PC-3 (cell line): Measurements from ENCODE around the gene FRMD4B. TPM values are rescaled to one million over a fixed set of nuclear protein-coding genes. Genes with fewer than 3 reads are reported as not detected.

Source experiments
- ATAC-seq: fragments of 200-7000 bp; cut with Tn5 transposase; 2 replicates; pipeline ENCODE4 v1.9.1; 2020; ENCODE audit warnings: mild to moderate bottlenecking, moderate library complexity
- BruUV-seq: library from RNA; stranded (reverse); fragments of 400-500 nt; replicated peaks from 2 replicates; lab custom pipeline; 2021; lab: Mats Ljungman, UMichigan
- CTCF ChIA-PET: fragments of 300-600 bp; sonication (Branson Sonifier 250); formaldehyde crosslinking; loops from one replicate; lab custom pipeline; 2022; ENCODE audit warnings: antibody characterized with exemption; lab: Charles Lee
- POLR2A ChIA-PET: fragments of 300-600 bp; sonication (Branson Sonifier 250); formaldehyde crosslinking; loops from one replicate; lab custom pipeline; 2022; ENCODE audit warnings: antibody characterized with exemption; ENCODE audit not compliant: unreplicated experiment; lab: Charles Lee
- DNase-seq: peaks from one replicate; pipeline ENCODE4 v3.0.0-alpha.2; 2015
- H2AFZ ChIP-seq: fragments of 300-600 bp; sonication (generic); 2 replicates; pipeline ENCODE4 v1.6.0; 2016; ENCODE audit warnings: antibody characterized with exemption, low read length
- H3F3A ChIP-seq: fragments of 300-600 bp; sonication (generic); one replicate; pipeline ENCODE4 v1.6.0; 2017; ENCODE audit warnings: antibody characterized with exemption, low read length, control low read depth, mild to moderate bottlenecking; ENCODE audit not compliant: unreplicated experiment
- H3K27ac ChIP-seq: fragments of 300-600 bp; sonication (generic); 2 replicates; pipeline ENCODE4 v1.5.1; 2016; ENCODE audit warnings: mild to moderate bottlenecking, low read length
- H3K27me3 ChIP-seq: fragments of 300-600 bp; sonication (generic); 2 replicates; pipeline ENCODE4 v1.6.1; 2016; ENCODE audit warnings: low read length, mixed read lengths
- H3K36me3 ChIP-seq: fragments of 300-600 bp; sonication (generic); 2 replicates; pipeline ENCODE4 v1.6.1; 2016; ENCODE audit warnings: low read depth, mixed run types, low read length, mixed read lengths
- H3K4me1 ChIP-seq: fragments of 300-600 bp; sonication (generic); 2 replicates; pipeline ENCODE4 v1.5.1; 2016; ENCODE audit warnings: low read length; ENCODE audit not compliant: insufficient read depth
- H3K4me2 ChIP-seq: fragments of 300-600 bp; sonication (generic); 2 replicates; pipeline ENCODE4 v1.6.0; 2016; ENCODE audit warnings: low read length
- H3K4me3 ChIP-seq: fragments of 300-600 bp; sonication (generic); 2 replicates; pipeline ENCODE4 v1.5.1; 2016; ENCODE audit warnings: mild to moderate bottlenecking, low read length, mixed read lengths
- H3K79me2 ChIP-seq: fragments of 300-600 bp; sonication (generic); 2 replicates; pipeline ENCODE4 v1.6.1; 2017; ENCODE audit warnings: low read length, mixed read lengths
- H3K9ac ChIP-seq: fragments of 300-600 bp; sonication (generic); 2 replicates; pipeline ENCODE4 v1.6.0; 2016; ENCODE audit warnings: mild to moderate bottlenecking, low read length
- H3K9me2 ChIP-seq: fragments of 300-600 bp; sonication (generic); replicated peaks from 2 replicates; pipeline ENCODE4 v1.6.1; 2016; ENCODE audit warnings: mixed run types, low read length, mixed read lengths
- H3K9me3 ChIP-seq: fragments of 300-600 bp; sonication (generic); 2 replicates; pipeline ENCODE4 v1.6.1; 2016; ENCODE audit warnings: low read length, mixed read lengths
- H4K20me1 ChIP-seq: fragments of 300-600 bp; sonication (generic); 2 replicates; pipeline ENCODE4 v1.6.1; 2016; ENCODE audit warnings: low read length, mixed read lengths
- CTCF ChIP-seq: fragments of 300-600 bp; sonication (generic); conservative IDR thresholded peaks from 2 replicates; pipeline ENCODE4 v1.5.1; 2017; ENCODE audit warnings: antibody characterized with exemption, low read depth, mild to moderate bottlenecking, low read length
- EZH2 ChIP-seq: fragments of 300-600 bp; sonication (generic); IDR thresholded peaks from one replicate; pipeline ENCODE4 v1.6.1; 2017; ENCODE audit warnings: antibody characterized with exemption, mild to moderate bottlenecking, low read length; ENCODE audit not compliant: unreplicated experiment
- EZH2phosphoT487 ChIP-seq: fragments of 300-600 bp; sonication (generic); IDR thresholded peaks from 2 replicates; pipeline ENCODE4 v1.6.1; 2018; ENCODE audit warnings: mild to moderate bottlenecking, antibody characterized with exemption, low read length, borderline replicate concordance
- intact Hi-C: fragments of 100-400 bp; cut with micrococcal nuclease; formaldehyde crosslinking; loops from 2 replicates; pipeline ENCODE4 v1.9.0; 2023
- total RNA-seq: library from RNA; depleted of rRNA; stranded (reverse); fragments of >200 nt; gene quantifications from 2 replicates; pipeline ENCODE4 v1.2.3, GENCODE V29; 2014

FRMD4B gene
- total RNA-seq, 1 experiment from 2014 or later: 5.7 TPM

- H3K4me3 ChIP-seq: no peak overlapping the region
- intact Hi-C loops: no loop called here
- no peaks in the 10 kb centered on the region for H3K36me3 ChIP-seq
- no peaks in the 10 kb centered on the region for H3K27me3 ChIP-seq
- CTCF ChIA-PET: no interaction called here
- no peak overlapping the region for H2AFZ ChIP-seq
- H3K4me2 ChIP-seq: no peak overlapping the region
- H3K4me1 ChIP-seq: no peaks in the 10 kb centered on the region
- H4K20me1 ChIP-seq: no peaks in the 10 kb centered on the region
- no peaks in the 10 kb centered on the region for H3F3A ChIP-seq
- H3K9me3 ChIP-seq: no peaks in the 10 kb centered on the region
- no peak for ATAC-seq
- TF ChIP-seq EZH2phosphoT487 (no peak), EZH2 (no peak), CTCF (no peak)
- H3K27ac ChIP-seq: no peak overlapping the region
- H3K9ac ChIP-seq: no peak overlapping the region
- no peaks in the 10 kb centered on the region for H3K79me2 ChIP-seq
- no TSS peak for BruUV-seq
- no peak for DNase-seq
- H3K9me2 ChIP-seq: no peaks in the 10 kb centered on the region
- POLR2A ChIA-PET: no interaction called here
Measured at GRCh38 chr3:69164296-69164695, 221.6 kb downstream of the FRMD4B start.

GRCh38 chr3:69162308-69162980 is 223.4 kb downstream of the FRMD4B start:
- Histone ChIP-seq H3K9ac (no peak overlapping the region), H3K4me1 (no peaks in the 10 kb centered on the region), H2AFZ (no peak overlapping the region), H3K36me3 (no peaks in the 10 kb centered on the region), H3K27ac (no peak overlapping the region), H3F3A (no peaks in the 10 kb centered on the region), H3K27me3 (no peaks in the 10 kb centered on the region), H3K4me3 (no peak overlapping the region), H3K9me3 (no peaks in the 10 kb centered on the region), H3K79me2 (no peaks in the 10 kb centered on the region), H3K9me2 (no peaks in the 10 kb centered on the region), H3K4me2 (no peak overlapping the region), H4K20me1 (no peaks in the 10 kb centered on the region)
- TF ChIP-seq EZH2: no peak
- TF ChIP-seq EZH2phosphoT487: no peak
- no peak for TF ChIP-seq CTCF
- CTCF ChIA-PET: interaction anchor here (0.6 to 2.5 kb wide), 2 partner anchors 144 to 269 kb away, joined by 6 to 11 read pairs; no protein-coding TSS in a partner anchor
- no peak for ATAC-seq
- intact Hi-C loops: no loop called here
- no peak for DNase-seq
- no TSS peak for BruUV-seq
- POLR2A ChIA-PET: no interaction called here
